Thyroid gland (tissue), 4 donors: Measurements from ENCODE around the gene RHOV. TPM values are rescaled to one million over a fixed set of nuclear protein-coding genes. Genes with fewer than 3 reads are reported as not detected.

Experiments
- DNase-seq, 2 donors: peaks; one replicate each; pipeline ENCODE4 v3.0.0-alpha.2; 2019
- H3K27ac ChIP-seq, 3 donors: fragments of 200-600 bp; sonication (generic); 1 replicate in 2 of 3; 2 replicates in 1 of 3; pipeline ENCODE4 v1.5.1; 2016 to 2019; ENCODE audit warnings: mild to moderate bottlenecking in 1 of 3, moderate library complexity in 1 of 3
- H3K27me3 ChIP-seq: fragments of 200-600 bp; sonication (generic); one replicate; pipeline ENCODE4 v1.5.1; 2019
- H3K36me3 ChIP-seq, 2 donors: fragments of 200-600 bp; sonication (generic); one replicate each; pipeline ENCODE4 v1.5.1; 2016 to 2019
- H3K4me1 ChIP-seq, 2 donors: fragments of 200-600 bp; sonication (generic); one replicate each; pipeline ENCODE4 v1.5.1; 2017 to 2019
- H3K4me3 ChIP-seq, 3 donors: fragments of 200-600 bp; sonication (generic); replicated peaks in 1 of 3; 1 replicate in 2 of 3; 2 replicates in 1 of 3; pipeline ENCODE4 v1.5.1; 2016; ENCODE audit warnings: mild to moderate bottlenecking in 1 of 3
- H3K9me3 ChIP-seq: fragments of 200-600 bp; sonication (generic); one replicate; pipeline ENCODE4 v1.5.1; 2017
- CTCF ChIP-seq, 6 experiments: fragments of 200-600 bp in 3 of 6; fragments of 450-650 bp in 3 of 6; sonication (generic) in 3 of 6; IDR thresholded peaks; one replicate each; pipeline ENCODE4 v1.5.1; 2016 to 2019; ENCODE audit warnings: antibody characterized with exemption in 6 of 6, mild to moderate bottlenecking in 2 of 6, inconsistent platforms in 1 of 6, moderate library complexity in 1 of 6
- POLR2A ChIP-seq, 2 donors: fragments of 450-650 bp; IDR thresholded peaks; one replicate each; pipeline ENCODE4 v1.6.1; 2017; ENCODE audit warnings: antibody characterized with exemption in 2 of 2, mild to moderate bottlenecking in 2 of 2, moderate library complexity in 1 of 2
- WGBS, 2 donors: methylation state at CpG; one replicate each; pipeline ENCODE4 v1.1.5; 2017; 5-methylcytosine and 5-hydroxymethylcytosine counted together
- intact Hi-C: fragments of 100-400 bp; cut with DNase I; formaldehyde crosslinking; loops from one replicate; pipeline ENCODE4 v1.15.1; 2023
- total RNA-seq, 4 donors: library from RNA; depleted of rRNA; stranded (reverse); fragments of >200 nt; gene quantifications; one replicate each; pipeline ENCODE4 v1.2.3, GENCODE V29; 2016

The RHOV gene
- total RNA-seq, 4 donors from 2014 or later, result 0.29 TPM; not detected in 3

- no peak for TF ChIP-seq CTCF (IDR thresholded peaks at IDR 0.05)
- no peak for TF ChIP-seq POLR2A (IDR thresholded peaks at IDR 0.05)
- no peak overlapping the region for H3K4me3 ChIP-seq
- no peaks in the 10 kb centered on the region for H3K27me3 ChIP-seq
- H3K36me3 ChIP-seq, result no peaks in the 10 kb centered on the region
- 62 to 91% methylated on average over 8 of the region's 8 CpGs for WGBS, 2 donors
- intact Hi-C loops, result no loop called here
- peaks cover 0 to 10% of the 10 kb centered on the region in 2 donors for H3K4me1 ChIP-seq
- peak overlapping the region in 1 of 3 donors; percentile 1 for H3K27ac ChIP-seq
- no peak for DNase-seq
- H3K9me3 ChIP-seq, result no peaks in the 10 kb centered on the region
Observed at GRCh38 chr15:40914486-40914885, 40.5 kb upstream of the RHOV start.

- no peak for DNase-seq
- H3K36me3 ChIP-seq, result no peaks in the 10 kb centered on the region
- no peaks in the 10 kb centered on the region for H3K27me3 ChIP-seq
- H3K4me1 ChIP-seq, result peaks cover 0 to 11% of the 10 kb centered on the region in 2 donors
- no peak overlapping the region for H3K4me3 ChIP-seq
- no peak for TF ChIP-seq CTCF (IDR thresholded peaks at IDR 0.05)
- no peaks in the 10 kb centered on the region for H3K9me3 ChIP-seq
- H3K27ac ChIP-seq, result no peak overlapping the region
- intact Hi-C loops, result no loop called here
- 92 to 96% methylated on average over 12 of the region's 12 CpGs for WGBS, 2 donors
Observed at GRCh38 chr15:40914013-40914412, 40.0 kb upstream of the RHOV start.

GRCh38 chr15:40912478-40912877 lies 38.4 kb upstream of the RHOV start:
- no peak overlapping the region for H3K4me3 ChIP-seq
- no peaks in the 10 kb centered on the region for H3K36me3 ChIP-seq
- H3K27ac ChIP-seq, result no peak overlapping the region
- no peaks in the 10 kb centered on the region for H3K9me3 ChIP-seq
- peaks cover 0 to 9% of the 10 kb centered on the region in 2 donors for H3K4me1 ChIP-seq
- DNase-seq, result no peak
- 79% methylated on average over 5 of the region's 6 CpGs; no CpG with 5 or more reads in 1 of the 2 donors for WGBS, 2 donors
- TF ChIP-seq CTCF (IDR thresholded peaks at IDR 0.05), result no peak
- no peak for TF ChIP-seq POLR2A (IDR thresholded peaks at IDR 0.05)
- H3K27me3 ChIP-seq, result no peaks in the 10 kb centered on the region
- intact Hi-C loops, result no loop called here

GRCh38 chr15:40911693-40912092 lies 37.7 kb upstream of the RHOV start:
- intact Hi-C loops, result no loop called here
- no peak overlapping the region for H3K4me3 ChIP-seq
- H3K4me1 ChIP-seq, result peaks cover 8 to 16% of the 10 kb centered on the region in 2 donors
- H3K27me3 ChIP-seq, result no peaks in the 10 kb centered on the region
- no peak overlapping the region for H3K27ac ChIP-seq
- TF ChIP-seq POLR2A (IDR thresholded peaks at IDR 0.05), result no peak
- TF ChIP-seq CTCF (IDR thresholded peaks at IDR 0.05), result no peak
- H3K36me3 ChIP-seq, result no peaks in the 10 kb centered on the region
- 100% methylated on average over 2 of the region's 2 CpGs for WGBS, 2 donors
- no peak for DNase-seq
- H3K9me3 ChIP-seq, result no peaks in the 10 kb centered on the region

GRCh38 chr15:40911141-40911540 lies 37.1 kb upstream of the RHOV start:
- intact Hi-C loops, result no loop called here
- WGBS, 2 donors, result 69 to 79% methylated on average over 7 of the region's 7 CpGs
- no peak for TF ChIP-seq POLR2A (IDR thresholded peaks at IDR 0.05)
- no peak for TF ChIP-seq CTCF (IDR thresholded peaks at IDR 0.05)

More at GRCh38 chr15:40911141-40911540, 37.1 kb upstream of the RHOV start:
- Histone ChIP-seq H3K36me3 (no peaks in the 10 kb centered on the region), H3K27ac (no peak overlapping the region), H3K27me3 (no peaks in the 10 kb centered on the region), H3K9me3 (no peaks in the 10 kb centered on the region), H3K4me3 (no peak overlapping the region), H3K4me1 (peaks cover 11 to 21% of the 10 kb centered on the region in 2 donors)
- DNase-seq, result no peak
